Colonic mucosa (tissue), 4 donors: ENCODE data around the gene NOLC1. TPM values are rescaled to one million over a fixed set of nuclear protein-coding genes. Genes with fewer than 3 reads are reported as not detected.

Experiments used
- DNase-seq: peaks from one replicate; pipeline ENCODE4 v3.0.0-alpha.2; 2020
- H3K27ac ChIP-seq: fragments of 200-600 bp; one replicate; pipeline ENCODE4 v1.8.0; 2021
- H3K27me3 ChIP-seq: fragments of 200-600 bp; one replicate; pipeline ENCODE4 v1.8.0; 2021
- H3K36me3 ChIP-seq: fragments of 200-600 bp; one replicate; pipeline ENCODE4 v1.8.0; 2021
- H3K4me1 ChIP-seq: fragments of 200-600 bp; one replicate; pipeline ENCODE4 v1.8.0; 2021; ENCODE audit warnings: mild to moderate bottlenecking
- H3K4me3 ChIP-seq: fragments of 200-600 bp; one replicate; pipeline ENCODE4 v1.8.0; 2021
- H3K9ac ChIP-seq, 2 donors: one replicate each; pipeline ENCODE4 v1.7.0; 2013; ENCODE audit warnings: control low read depth in 2 of 2, low read depth in 2 of 2, low read length in 2 of 2
- H3K9me3 ChIP-seq: fragments of 200-600 bp; one replicate; pipeline ENCODE4 v1.8.0; 2021
- intact Hi-C: fragments of 100-400 bp; cut with DNase I; formaldehyde crosslinking; loops from one replicate; pipeline ENCODE4 v1.14.1; 2022
- total RNA-seq, 2 donors: library from RNA; stranded (reverse); fragmentation: NEBNext Ultra II Directional in 1 of 2; extraction: Animal tissue kit (Norgen Biotek cat#: 25700) in 1 of 2; gene quantifications; one replicate each; pipeline ENCODE4 v1.2.1, GENCODE V29; 2021
- TF ChIP-seq, protein P1 (sequence below): fragments of 200-600 bp; IDR thresholded peaks from one replicate; pipeline ENCODE4 v1.8.0; 2022; ENCODE audit warnings: antibody characterized with exemption, mild to moderate bottlenecking
- donor health status: healthy.
- donor health status: DM: no; HTN: no; CAD: no.
- donor health status: DM: no; HTN: no; CAD: no.

The NOLC1 gene
- total RNA-seq, 2 donors from 2014 or later = 34.5 to 68.2 TPM

DNA sequence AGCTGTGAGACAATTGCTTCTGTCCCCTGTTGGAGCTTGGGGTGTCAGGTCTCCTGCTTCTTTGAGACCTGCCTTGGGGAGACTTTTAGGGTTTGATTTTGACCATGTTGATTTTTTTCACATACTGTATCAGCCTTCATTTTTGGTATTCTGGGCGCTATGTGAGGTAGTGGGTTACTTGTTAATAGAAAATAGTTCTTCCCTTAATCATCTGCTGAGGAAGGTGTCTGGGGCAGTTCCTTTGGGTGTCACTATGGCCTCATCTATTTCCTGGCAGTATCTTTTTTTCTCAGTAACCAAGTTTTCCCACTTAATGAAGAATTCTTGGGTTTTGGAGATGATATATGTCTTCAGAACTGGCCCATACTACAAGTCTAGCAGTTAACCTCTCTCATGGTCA is 4.6 kb upstream of the NOLC1 start:
- intact Hi-C loops = no loop called here
- TF ChIP-seq, protein P1, sequence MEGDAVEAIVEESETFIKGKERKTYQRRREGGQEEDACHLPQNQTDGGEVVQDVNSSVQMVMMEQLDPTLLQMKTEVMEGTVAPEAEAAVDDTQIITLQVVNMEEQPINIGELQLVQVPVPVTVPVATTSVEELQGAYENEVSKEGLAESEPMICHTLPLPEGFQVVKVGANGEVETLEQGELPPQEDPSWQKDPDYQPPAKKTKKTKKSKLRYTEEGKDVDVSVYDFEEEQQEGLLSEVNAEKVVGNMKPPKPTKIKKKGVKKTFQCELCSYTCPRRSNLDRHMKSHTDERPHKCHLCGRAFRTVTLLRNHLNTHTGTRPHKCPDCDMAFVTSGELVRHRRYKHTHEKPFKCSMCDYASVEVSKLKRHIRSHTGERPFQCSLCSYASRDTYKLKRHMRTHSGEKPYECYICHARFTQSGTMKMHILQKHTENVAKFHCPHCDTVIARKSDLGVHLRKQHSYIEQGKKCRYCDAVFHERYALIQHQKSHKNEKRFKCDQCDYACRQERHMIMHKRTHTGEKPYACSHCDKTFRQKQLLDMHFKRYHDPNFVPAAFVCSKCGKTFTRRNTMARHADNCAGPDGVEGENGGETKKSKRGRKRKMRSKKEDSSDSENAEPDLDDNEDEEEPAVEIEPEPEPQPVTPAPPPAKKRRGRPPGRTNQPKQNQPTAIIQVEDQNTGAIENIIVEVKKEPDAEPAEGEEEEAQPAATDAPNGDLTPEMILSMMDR = no peak
- no peak for DNase-seq
- Histone ChIP-seq H3K9ac (no peak overlapping the region), H3K36me3 (no peaks in the 10 kb centered on the region), H3K27ac (no peak overlapping the region), H3K27me3 (no peaks in the 10 kb centered on the region), H3K9me3 (no peaks in the 10 kb centered on the region), H3K4me3 (no peak overlapping the region), H3K4me1 (no peaks in the 10 kb centered on the region)

DNA sequence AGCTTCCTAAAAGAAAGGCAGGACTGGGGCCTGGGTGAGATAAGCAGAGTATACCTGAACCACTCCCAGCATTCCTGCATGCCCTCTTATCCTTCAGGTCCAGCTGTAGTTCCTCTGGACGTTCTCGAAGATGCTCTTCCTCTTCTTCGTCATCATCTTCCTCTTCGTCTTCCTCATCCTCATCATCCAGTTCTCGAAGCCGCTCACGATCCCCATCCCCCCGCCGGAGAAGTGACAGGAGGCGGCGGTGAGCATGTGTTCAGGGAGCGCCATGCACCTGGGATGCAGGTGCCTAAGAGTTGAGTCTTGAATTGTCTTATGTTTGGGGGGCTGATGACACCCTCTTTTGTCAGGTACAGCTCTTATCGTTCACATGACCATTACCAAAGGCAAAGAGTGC is 3.9 kb upstream of the NOLC1 start:
- Histone ChIP-seq H3K4me3 (no peak overlapping the region), H3K9me3 (no peaks in the 10 kb centered on the region), H3K36me3 (no peaks in the 10 kb centered on the region), H3K4me1 (peaks cover 6% of the 10 kb centered on the region), H3K27me3 (no peaks in the 10 kb centered on the region), H3K27ac (no peak overlapping the region), H3K9ac (no peak overlapping the region)
- intact Hi-C loops = no loop called here
- DNase-seq = no peak
- TF ChIP-seq, protein P1 = no peak

DNA sequence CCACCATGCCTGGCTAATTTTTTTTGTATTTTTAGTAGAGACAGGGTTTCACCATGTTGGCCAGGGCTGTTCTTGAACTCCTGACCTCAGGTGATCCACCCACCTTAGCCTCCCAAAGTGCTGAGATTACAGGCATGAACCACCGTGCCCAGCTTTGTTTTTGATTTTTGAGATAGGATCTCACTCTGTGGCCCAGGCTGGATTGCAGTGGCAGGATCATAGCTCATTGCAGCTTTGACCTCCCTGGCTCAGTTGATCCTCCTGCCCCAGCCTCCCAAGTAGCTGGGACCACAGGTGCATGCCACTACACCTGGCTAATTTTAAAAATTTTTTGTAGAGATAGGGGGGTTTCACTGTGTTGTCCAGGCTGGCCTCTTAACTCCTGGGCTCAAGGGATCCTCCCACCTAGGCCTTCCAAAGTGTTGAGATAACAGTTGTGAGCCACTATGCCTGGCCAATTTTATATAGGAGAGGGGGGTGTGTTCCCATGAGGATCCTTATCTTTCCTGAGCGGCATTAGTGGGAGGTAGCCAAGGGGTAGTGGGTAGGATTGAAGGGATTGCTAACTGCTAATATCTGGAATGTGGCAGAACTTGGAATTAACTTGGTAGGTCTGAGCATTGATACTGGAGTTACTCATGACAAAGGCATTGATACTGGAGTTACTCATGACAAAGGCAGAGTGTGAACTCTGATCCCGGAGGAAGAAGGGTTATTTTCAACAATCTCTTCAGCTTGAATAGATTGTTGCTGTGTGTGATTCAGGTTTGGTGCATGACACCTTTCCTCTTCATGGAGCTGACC is 1.0 kb upstream of the NOLC1 start:
- Histone ChIP-seq H3K9ac (peak overlapping the region; percentile 22 to 37), H3K27ac (peak overlapping the region; percentile 87), H3K9me3 (no peaks in the 10 kb centered on the region), H3K4me1 (peaks cover 10% of the 10 kb centered on the region), H3K36me3 (no peaks in the 10 kb centered on the region), H3K4me3 (peak overlapping the region; percentile 85), H3K27me3 (no peaks in the 10 kb centered on the region)
- intact Hi-C loops = no loop called here
- no peak for DNase-seq
- TF ChIP-seq, protein P1 = no peak

DNA sequence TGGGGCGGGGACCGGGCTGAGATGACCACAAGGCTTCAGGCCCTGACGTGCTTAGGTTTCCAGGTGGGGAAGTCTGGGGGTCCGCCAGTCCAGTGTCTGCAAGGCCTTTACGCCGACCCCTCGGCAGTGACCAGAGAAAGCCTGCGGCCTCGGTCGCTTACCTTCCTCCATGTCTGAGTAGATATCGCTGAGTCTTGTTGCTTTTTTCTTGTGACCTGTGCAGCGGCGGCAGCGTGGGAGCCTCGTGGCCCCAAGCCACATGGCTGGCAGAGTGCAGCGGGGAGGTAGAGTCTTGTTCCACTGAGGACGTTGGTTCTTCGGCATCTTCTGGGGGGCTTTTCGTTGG is 329 bp downstream of the NOLC1 start:
- no peaks in the 10 kb centered on the region for H3K27me3 ChIP-seq
- peaks cover 10% of the 10 kb centered on the region for H3K4me1 ChIP-seq
- intact Hi-C loops = no loop called here
- H3K9ac ChIP-seq = peak overlapping the region; percentile 95 to 96
- peak overlapping the region; percentile 85 for H3K4me3 ChIP-seq
- TF ChIP-seq, protein P1 = no peak
- no peak for DNase-seq
- H3K9me3 ChIP-seq = no peaks in the 10 kb centered on the region
- no peaks in the 10 kb centered on the region for H3K36me3 ChIP-seq
- H3K27ac ChIP-seq = peak overlapping the region; percentile 87

DNA sequence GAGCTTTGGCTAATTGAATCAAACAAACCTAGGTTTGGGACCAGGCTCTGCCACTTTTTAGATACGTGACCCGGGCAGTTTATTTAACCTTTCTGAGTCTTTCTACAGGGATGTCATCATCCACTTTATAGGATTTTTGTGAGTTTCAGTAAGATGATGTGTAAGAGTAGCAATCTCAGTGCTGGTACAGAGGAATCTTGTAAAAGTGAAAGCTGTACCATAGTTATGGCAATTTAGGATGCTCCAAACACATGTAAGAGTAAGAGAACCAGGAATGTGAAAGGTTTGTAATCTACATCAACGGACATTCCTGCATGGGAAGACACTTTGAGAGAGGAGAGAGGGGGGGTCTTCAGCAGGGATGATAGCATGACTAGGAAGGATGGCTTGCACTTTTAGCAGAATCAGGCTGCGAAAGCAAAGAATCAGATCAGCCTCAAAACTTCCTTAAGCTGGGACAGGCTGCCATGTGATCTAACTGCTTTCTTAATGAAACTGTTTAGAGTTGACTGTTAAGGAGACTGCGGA is 968 bp downstream of the NOLC1 start:
- Histone ChIP-seq H3K4me1 (peaks cover 10% of the 10 kb centered on the region), H3K27ac (peak overlapping the region; percentile 87), H3K27me3 (no peaks in the 10 kb centered on the region), H3K9ac (peak overlapping the region; percentile 95 to 96), H3K9me3 (no peaks in the 10 kb centered on the region), H3K36me3 (no peaks in the 10 kb centered on the region), H3K4me3 (peak overlapping the region; percentile 85)
- no peak for DNase-seq
- TF ChIP-seq, protein P1 = no peak
- intact Hi-C loops = no loop called here
